Measurements from ENCODE around the gene FGFR2.

DNA sequence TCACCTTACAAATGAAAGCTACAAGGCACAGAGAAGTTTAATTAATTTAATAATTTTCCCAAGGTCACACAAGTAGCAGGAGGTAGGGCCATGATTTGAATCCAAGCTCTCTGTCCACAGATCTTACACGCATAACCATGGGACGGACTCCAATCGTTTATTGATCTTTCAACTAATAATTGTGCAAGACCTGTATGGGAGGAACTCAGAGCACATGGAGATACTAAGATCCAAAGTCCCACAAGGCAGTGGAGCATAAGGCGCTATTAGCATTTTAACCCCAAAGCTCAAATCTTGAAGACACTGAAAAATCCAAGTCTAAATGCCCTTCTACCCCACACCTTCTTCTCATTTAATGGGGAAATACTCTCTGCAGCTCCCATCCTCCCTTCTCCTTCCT is 143.5 kb downstream of the FGFR2 start:
- TF ChIP-seq RARB (CRISPR knock-in tag; IDR thresholded peaks at IDR 0.05) = no peak
- no peak for TF ChIP-seq TCF4 (CRISPR knock-in tag; IDR thresholded peaks at IDR 0.05; ENCODE audit: borderline replicate concordance)
- TF ChIP-seq, protein P1, sequence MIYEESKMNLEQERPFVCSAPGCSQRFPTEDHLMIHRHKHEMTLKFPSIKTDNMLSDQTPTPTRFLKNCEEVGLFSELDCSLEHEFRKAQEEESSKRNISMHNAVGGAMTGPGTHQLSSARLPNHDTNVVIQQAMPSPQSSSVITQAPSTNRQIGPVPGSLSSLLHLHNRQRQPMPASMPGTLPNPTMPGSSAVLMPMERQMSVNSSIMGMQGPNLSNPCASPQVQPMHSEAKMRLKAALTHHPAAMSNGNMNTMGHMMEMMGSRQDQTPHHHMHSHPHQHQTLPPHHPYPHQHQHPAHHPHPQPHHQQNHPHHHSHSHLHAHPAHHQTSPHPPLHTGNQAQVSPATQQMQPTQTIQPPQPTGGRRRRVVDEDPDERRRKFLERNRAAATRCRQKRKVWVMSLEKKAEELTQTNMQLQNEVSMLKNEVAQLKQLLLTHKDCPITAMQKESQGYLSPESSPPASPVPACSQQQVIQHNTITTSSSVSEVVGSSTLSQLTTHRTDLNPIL (CRISPR knock-in tag; IDR thresholded peaks at IDR 0.05; ENCODE audit: low read depth) = no peak
- no peak for TF ChIP-seq ARNTL (CRISPR knock-in tag; IDR thresholded peaks at IDR 0.05; ENCODE audit: borderline replicate concordance, low read depth)
- TF ChIP-seq, protein P2, sequence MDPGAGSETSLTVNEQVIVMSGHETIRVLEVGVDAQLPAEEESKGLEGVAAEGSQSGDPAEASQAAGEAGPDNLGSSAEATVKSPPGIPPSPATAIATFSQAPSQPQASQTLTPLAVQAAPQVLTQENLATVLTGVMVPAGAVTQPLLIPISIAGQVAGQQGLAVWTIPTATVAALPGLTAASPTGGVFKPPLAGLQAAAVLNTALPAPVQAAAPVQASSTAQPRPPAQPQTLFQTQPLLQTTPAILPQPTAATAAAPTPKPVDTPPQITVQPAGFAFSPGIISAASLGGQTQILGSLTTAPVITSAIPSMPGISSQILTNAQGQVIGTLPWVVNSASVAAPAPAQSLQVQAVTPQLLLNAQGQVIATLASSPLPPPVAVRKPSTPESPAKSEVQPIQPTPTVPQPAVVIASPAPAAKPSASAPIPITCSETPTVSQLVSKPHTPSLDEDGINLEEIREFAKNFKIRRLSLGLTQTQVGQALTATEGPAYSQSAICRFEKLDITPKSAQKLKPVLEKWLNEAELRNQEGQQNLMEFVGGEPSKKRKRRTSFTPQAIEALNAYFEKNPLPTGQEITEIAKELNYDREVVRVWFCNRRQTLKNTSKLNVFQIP (CRISPR knock-in tag; IDR thresholded peaks at IDR 0.05; ENCODE audit: borderline replicate concordance, low read depth) = no peak
- TF ChIP-seq CSDC2 (CRISPR knock-in tag; IDR thresholded peaks at IDR 0.05) = no peak

All from SK-N-SH treated with all-trans-retinoic acid at 6 μM for 48 hours (cell line).